Gastrocnemius medialis (tissue), 4 donors: ENCODE data around the gene GDAP2.

Experiments
- POLR2A ChIP-seq, 2 donors: fragments of 450-650 bp; IDR thresholded peaks; one replicate each; pipeline ENCODE4 v1.6.1; 2017; ENCODE audit warnings: antibody characterized with exemption in 2 of 2, mild to moderate bottlenecking in 2 of 2, moderate library complexity in 2 of 2
- TF ChIP-seq, protein P1 (sequence below), 5 experiments: fragments of 450-650 bp in 3 of 5; fragments of 200-600 bp in 2 of 5; sonication (generic) in 2 of 5; IDR thresholded peaks in 4 of 5; conservative IDR thresholded peaks in 1 of 5; 1 replicate in 4 of 5; 2 replicates in 1 of 5; pipeline ENCODE4 v1.5.1; 2016 to 2019; ENCODE audit warnings: antibody characterized with exemption in 5 of 5, mild to moderate bottlenecking in 3 of 5, moderate library complexity in 3 of 5

DNA sequence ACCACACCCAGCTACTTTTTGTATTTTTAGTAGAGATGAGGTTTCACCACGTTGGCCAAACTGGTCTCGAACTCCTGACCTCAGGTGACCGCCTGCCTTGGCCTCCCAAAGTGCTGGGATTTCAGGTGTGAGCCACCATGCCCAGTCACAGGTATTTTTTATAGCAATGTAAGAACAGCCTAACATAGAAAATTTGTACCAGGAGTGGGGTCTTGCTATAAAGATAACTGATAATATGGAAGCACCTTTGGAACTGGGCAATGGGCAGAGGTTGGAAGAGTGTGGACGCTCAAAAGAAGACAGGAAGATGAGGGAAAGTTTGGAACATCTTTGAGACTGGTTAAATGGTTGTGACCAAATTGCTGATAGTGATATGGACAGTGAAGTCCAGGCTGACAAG is 99.2 kb downstream of the GDAP2 start:
- TF ChIP-seq, protein P1, sequence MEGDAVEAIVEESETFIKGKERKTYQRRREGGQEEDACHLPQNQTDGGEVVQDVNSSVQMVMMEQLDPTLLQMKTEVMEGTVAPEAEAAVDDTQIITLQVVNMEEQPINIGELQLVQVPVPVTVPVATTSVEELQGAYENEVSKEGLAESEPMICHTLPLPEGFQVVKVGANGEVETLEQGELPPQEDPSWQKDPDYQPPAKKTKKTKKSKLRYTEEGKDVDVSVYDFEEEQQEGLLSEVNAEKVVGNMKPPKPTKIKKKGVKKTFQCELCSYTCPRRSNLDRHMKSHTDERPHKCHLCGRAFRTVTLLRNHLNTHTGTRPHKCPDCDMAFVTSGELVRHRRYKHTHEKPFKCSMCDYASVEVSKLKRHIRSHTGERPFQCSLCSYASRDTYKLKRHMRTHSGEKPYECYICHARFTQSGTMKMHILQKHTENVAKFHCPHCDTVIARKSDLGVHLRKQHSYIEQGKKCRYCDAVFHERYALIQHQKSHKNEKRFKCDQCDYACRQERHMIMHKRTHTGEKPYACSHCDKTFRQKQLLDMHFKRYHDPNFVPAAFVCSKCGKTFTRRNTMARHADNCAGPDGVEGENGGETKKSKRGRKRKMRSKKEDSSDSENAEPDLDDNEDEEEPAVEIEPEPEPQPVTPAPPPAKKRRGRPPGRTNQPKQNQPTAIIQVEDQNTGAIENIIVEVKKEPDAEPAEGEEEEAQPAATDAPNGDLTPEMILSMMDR (IDR thresholded peaks at IDR 0.05 in 4 of 5, conservative IDR thresholded peaks at IDR 0.05 in 1 of 5), result no peak
- TF ChIP-seq POLR2A (IDR thresholded peaks at IDR 0.05), result no peak
